Activated CD8-positive, alpha-beta memory T cell treated with anti-CD3 and anti-CD28 coated beads, Interleukin-2, amount 50 U/mL, for 48 hours (primary cell): ENCODE measurements around the gene FGF12.

Experiments
- DNase-seq: peaks from one replicate; pipeline ENCODE4 v3.0.0-alpha.2; 2020

Gene FGF12

DNA sequence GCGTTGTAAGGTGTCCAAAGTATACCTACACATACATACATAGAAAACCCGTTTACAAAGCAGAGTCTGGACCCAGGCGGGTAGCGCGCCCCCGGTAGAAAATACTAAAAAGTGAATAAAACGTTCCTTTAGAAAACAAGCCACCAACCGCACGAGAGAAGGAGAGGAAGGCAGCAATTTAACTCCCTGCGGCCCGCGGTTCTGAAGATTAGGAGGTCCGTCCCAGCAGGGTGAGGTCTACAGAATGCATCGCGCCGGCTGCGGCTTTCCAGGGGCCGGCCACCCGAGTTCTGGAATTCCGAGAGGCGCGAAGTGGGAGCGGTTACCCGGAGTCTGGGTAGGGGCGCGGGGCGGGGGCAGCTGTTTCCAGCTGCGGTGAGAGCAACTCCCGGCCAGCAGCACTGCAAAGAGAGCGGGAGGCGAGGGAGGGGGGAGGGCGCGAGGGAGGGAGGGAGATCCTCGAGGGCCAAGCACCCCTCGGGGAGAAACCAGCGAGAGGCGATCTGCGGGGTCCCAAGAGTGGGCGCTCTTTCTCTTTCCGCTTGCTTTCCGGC, 318.6 kb downstream of the FGF12 start:
- DNase-seq: no peak

DNA sequence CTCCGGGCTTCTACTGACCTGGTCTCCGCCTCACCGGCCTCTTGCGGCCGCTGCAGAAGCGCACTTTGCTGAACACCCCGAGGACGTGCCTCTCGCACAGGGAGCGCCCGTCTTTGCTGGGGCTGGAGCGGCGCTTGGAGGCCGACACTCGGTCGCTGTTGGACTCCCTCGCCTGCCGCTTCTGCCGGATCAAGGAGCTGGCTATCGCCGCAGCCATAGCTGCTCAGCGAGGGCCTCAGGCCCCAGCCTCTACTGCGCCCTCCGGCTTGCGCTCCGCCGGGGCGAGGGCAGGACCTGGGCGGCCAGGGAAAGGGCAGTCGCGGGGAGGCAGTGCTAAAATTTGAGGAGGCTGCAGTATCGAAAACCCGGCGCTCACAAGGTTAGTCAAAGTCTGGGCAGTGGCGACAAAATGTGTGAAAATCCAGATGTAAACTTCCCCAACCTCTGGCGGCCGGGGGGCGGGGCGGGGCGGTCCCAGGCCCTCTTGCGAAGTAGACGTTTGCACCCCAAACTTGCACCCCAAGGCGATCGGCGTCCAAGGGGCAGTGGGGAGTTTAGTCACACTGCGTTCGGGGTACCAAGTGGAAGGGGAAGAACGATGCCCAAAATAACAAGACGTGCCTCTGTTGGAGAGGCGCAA, 319.2 kb downstream of the FGF12 start:
- no peak for DNase-seq

DNA sequence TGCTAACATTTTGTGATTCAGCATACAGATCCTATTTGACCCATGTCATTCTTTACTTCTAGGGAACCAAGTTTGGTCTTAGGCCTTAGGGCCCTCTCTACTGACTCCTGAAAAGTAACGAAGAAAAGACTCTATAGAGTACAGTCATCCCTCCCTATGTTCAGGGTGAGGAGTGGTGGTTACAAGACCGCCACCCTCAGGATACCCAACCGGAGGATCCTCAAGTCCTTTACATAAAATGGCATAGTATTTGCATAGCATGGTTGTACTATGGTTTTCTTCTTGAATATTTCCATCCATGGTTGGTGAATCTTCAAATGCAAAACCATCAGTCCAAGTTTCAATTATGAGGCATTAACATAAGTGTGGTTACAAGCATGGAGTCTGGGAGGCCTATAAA, 327.6 kb downstream of the FGF12 start:
- DNase-seq: no peak

DNA sequence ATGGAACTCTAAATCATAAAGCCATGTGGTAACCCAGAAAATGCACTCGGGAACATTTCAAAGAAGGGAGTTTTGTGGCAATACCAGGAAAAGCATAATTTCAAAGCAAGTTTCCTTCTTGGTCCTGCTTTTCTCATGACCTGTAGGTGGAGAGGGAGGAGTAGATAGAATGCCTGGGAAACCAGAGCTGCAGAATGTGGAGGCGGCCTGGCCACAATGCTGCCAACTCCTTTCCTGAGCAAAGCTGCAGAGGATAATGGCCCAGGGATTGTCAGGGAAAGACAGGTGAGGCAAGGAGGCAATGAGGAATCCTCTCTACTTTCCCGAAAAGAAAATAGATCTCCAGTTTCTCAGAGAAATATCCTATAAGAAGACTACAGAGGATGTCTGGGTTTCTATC, 330.3 kb downstream of the FGF12 start:
- DNase-seq: no peak

DNA sequence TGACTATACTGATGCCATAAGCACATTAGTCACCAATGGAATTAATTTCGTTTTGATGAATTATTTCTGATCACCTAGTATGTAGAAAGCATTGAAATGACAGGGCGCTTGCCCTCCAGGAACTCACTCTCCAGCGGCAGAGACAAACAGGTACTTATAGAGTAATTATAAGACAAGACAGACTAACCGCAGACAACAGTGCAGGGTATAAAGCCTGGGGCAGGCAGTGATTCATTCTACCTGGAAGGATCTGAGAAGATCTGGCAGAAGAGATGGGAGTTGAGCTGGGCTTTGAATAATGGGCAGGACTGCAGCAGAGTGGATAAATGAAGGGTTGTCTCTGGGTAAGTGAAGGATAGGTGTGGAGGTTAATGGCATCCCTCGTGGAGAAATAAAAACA, 331.8 kb downstream of the FGF12 start:
- no peak for DNase-seq

DNA sequence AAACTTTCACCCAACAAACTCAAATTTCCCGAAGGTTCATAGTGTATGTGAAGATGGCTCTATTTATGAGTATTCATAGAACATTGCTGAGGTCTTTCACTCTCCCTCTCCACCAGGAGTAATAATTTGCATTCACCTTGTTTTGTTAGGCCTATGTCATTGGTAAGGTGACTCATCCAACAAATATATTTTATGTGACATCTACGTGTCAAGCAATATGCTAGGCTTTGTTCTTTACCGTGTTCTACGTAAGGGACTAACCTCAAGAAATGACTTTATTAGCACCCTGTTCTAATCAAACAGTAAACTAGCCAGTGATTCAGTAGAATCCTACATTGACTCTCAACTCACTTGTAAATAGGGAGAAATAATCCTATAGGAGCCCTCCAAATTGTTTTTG, 334.4 kb downstream of the FGF12 start:
- DNase-seq: no peak

DNA sequence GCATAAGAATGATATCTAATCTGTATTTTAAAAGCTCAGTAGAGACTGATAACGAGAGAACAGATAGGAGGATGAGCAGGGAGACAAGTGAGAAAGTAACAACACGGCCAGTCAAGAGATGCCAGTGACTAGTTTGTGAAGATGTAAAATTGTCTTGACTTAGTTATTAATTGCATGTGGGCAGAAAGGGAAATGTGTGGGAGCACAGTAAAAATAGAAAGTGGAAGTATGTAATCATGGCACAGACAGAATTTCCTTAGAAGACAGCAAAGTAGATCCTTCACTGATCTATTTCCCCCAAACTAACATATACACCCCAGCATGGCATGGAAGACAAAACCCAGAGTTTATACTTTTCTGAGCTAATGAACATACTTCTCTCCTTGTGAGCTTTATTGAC, 344.5 kb downstream of the FGF12 start:
- no peak for DNase-seq

DNA sequence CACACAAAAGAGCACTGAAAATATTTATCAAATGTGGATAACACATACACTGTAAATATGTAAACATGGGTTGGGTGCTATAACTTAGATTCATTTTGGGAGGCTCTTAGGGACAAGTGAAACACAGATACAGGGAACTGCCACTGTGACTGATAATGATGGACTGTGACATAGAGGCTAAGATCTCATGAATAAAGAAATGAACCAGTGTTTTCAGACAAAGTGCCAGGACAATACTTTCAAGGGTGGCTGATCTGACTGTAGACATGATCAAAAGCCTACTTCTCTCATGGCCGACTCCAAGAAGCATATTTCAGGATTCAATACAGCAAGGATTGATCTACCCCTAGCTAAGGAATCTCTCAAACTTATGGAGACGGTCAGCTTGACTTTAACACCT, 353.8 kb downstream of the FGF12 start:
- no peak for DNase-seq

DNA sequence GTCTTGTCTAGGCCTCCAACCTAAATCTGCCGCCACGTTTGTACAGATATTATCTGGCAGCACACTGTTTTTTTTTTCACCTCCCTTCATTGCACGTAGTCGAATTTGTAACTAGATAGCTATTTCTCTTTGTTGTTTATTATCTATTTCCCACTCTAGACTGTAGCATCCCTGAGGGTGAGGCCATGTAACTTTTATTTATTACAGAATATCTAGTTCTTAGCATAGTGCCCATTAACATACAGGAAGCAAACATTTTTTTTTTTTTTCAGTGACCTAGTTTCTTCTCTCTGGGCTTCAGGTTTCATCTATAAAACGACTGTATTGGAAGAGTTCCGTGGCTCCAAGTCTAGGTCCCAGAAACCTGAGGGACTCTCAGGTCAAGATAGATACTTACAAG, 354.3 kb downstream of the FGF12 start:
- DNase-seq: no peak

DNA sequence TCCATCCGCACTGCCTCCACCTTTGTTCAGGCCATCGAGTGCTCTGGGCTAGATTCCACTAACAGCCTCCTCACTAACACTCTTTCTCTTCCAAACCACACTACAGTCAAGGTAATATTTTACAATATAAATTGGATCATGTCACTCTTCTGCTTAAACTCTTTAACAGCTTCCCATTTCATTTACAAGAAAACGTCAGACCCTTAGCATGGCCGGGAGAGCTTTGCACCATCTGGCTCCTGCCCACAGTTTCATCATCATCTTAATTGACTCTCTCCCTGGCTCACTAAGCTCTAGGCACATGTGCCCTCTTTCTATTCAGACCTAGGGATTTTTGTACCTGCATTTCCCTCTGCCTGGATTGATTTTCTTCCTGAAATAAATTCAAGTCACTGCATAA, 354.7 kb downstream of the FGF12 start:
- DNase-seq: no peak

DNA sequence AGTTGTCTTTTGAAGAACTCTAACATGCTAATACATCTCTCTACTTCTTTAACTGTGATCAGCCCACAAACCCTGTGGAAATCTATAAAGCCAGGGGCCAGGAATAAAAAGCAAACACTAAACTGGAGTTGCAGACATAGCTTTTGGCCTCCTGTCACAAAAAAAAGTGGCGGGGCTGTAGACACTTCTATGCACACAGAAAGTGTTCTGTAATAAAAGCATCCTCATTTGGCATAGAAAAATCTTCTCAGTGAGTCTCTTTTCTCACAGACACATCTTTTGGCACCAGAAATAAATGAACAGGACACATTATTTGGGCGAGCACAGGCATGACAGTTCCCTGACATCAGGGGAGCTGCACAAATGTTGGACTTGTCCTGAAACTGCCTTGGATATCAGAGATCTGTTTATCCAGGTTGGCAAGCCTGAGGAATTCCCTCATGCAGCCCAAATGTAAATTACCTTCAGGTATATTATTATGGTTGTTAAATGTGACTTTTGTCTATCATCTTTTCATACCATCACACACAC, 355.4 kb downstream of the FGF12 start:
- no peak for DNase-seq

DNA sequence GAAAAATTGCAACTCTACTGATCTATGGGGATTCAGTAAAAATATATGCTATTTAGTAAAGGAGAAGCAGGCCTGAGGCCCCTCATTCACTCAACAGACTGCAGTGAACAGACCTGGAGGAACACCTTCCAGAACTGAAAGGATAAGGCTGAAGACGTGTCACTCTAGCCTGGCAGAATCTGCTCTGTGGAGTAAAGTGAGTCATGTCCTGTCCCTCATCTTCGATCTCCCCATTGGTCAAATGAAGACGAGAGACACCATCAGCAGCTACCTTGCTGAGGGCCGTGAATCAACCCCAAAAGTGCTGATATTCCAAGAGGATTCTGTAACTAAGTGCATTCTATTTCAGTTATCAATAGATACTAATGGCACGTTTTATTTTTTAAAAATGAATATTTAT, 359.7 kb downstream of the FGF12 start:
- DNase-seq: no peak

DNA sequence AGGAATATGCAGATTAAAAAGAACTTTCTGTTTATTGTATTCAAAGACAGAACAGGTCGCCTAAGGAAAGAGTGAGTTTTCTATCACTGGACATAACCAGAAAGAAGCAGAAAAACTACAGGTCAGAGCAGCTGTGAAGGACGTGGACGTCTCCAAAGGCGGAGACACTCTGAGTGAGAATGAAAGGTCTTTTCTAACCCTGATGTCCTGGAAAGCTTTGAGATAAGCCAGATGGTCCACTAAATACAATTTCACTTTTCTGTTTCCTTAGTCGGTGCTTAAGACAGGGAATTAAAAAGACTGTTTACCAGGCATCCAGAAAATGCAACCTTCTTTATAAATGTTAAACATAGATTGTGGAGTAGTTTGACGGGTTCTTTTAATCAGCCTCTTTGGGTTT, 360.4 kb downstream of the FGF12 start:
- no peak for DNase-seq

DNA sequence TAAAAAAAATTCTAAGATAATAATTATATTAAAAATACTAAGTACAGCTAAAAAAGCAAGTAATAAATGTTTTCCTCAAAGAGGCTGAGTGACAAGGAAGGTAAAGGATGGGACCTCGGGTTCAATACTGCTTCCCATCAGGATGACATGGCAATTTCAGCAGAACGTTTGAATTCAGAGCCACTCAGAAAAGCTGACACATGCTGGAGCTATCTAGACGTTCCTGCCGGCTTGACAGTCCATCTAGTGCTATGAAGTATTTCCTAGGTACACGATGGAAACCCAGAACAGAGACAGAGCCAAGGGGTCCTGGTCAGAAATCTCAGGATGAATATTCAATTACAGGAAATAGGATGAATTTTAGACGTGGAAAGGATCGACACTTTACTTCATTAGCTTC, 361.8 kb downstream of the FGF12 start:
- DNase-seq: no peak

DNA sequence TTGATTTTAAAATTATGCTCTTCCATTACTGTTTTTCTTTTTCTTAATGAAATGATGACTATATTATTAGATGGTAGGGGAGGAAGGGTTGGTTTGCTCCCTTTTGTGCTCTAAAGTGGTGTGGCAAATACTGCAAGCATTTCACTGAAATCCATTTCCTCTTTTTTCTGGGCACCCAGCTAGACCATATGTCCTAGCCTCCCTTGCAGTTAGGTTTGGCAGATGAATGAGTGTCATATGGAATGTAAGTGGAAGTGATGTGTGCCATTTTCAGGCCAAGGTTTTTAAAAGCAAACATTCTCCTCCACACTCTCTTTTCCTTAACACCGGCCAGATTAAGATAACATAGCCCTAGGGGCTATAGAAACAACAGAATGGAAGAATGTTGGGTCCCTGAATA, 363.0 kb downstream of the FGF12 start:
- DNase-seq: no peak

DNA sequence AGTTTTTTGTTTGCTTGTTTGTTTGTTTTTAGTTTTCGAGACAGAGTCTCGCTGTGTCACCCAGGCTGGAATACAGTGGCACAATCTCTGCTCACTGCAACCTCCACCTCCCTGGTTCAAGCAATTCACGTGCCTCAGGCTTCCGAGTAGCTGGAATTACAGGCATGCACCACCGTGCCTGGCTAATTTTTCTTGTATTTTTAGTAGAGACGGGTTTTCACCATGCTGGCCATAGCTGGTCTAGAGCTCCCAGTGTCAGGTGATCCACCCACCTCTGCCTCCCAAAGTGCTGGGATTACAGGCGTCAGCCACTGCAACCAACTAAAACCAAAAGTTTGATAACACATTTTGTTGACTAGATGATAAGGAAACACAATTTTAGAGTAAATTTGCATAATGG, 372.7 kb downstream of the FGF12 start:
- DNase-seq: no peak

DNA sequence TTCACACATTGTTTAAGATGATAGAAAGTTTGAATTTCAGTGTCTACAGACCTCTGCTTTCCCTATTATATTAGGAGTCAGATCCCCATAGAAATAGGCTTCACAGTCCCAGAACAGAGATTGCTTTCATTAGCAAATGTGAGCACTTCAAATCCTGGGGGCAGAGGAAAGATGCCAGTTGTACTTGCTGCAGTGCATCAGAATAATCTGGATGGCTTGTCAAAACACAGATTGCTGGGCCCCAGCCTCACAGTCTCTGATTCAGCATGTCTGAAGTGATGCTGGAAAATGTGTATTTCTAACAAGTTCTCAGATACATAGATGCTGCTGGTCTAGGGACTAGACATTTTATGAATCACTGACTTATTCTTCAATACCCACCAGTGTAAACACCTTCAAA, 375.2 kb downstream of the FGF12 start:
- no peak for DNase-seq

DNA sequence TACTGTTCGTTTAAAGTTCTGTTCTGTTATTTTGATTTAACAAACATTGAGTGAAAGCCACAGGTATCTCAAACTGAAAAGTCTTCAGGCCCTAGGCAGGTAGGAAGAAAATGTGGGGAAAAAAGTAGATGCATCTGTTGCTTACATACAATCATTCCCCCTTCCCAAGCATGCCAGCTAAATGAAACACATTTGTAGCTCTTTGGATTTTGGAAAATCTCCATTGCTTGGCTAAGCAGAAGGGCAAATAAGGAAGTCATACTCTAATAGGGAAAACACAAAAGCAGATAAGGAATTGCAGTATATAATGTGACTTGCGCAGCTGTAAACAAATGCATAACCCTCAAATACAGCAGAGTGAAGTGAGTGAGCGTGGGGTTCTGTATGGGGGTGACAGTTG, 375.9 kb downstream of the FGF12 start:
- no peak for DNase-seq

DNA sequence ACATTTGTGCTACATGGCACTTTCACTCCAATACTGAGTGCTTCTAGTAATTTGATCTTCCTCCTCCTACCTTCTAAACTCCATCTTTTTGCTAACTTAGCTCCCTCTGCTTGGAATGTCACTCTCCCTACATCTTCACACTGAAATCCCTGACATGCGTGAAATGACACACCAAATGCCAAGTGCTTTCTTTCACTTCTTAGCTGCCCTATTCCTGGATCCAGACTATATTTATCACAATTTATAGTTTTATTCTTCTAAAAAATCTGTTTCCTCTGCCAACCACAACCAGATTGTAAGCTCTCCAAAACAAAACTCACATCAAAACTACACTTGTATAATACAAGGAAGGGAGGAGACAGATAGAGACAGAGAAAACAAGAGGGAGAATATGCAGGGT, 387.3 kb downstream of the FGF12 start:
- DNase-seq: no peak

DNA sequence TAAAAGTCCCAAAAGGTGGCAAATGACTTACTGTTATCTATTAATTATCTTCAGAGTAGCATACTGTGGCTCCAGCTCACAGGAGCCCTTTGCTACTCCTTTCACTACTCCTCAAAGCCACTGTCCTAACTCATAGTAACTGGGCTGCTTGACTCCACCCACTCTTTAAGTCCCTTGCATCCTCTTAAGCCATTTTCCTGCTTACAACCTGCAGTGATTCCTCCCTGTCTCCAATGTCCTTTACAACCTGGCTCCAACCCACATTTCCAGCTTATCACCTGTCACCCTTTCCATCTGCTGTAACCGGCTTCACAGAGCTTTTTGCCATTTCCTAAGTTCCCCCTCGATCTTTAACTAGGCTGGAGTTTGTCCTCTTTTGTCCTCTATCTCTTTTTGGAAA, 388.1 kb downstream of the FGF12 start:
- no peak for DNase-seq

DNA sequence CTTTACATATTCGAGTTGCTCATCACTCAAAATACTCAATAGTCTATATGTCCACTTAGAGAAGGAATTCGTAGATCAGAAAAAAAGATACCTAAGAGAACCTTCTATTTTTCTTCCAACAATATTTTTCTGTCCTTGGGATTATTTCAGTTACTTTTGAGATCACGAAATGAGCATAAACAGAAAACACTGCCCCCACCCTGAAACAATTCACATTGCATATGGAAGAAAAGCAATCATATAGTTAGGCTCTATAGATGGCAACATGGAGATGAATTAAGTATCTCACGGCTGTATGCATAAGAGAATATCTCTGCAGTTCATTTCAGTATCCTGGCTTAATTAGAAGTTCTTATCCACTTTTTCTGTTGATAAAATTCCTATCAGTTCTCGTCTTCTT, 391.1 kb downstream of the FGF12 start:
- no peak for DNase-seq

DNA sequence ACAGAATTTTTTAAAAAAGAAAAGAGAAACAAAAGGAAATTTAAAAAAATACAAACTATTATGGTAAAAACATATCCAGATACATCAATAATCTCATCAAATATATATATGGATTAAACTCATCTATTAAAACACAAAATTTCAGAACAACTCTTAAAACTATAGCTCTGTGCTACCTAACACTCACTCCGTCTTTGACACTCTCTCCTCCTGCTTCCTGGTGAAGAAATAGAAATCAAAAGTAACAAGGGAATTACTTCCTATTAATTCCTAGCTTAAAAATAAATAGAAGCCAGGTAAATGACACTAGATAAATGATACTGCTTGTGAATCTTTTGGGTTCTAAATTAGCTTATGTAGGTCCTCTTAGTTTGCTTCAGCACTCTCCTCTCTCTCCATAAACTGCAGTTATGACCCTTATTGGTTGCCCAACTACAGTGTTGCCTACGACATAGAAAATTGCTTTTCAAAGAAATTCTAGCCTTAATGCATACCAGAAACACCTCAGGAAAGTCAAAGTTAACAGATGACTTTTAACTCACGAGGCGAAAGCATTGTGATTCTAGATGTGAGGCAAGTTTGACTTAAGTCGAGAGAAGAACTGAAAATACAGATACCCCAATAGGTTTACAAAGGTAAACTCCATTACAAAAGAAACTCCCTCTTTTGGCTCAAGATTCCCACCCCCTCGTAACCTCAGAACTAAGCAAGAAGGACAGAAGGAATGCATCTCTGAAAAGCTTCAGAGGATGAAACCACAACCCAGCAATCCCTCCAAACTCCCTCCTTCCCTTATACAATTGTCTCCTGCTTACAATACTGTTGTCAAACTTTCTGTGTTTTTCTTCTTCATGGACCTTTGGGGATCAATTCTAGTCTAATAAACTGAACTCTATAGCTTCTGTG, 394.7 kb downstream of the FGF12 start:
- DNase-seq: no peak

DNA sequence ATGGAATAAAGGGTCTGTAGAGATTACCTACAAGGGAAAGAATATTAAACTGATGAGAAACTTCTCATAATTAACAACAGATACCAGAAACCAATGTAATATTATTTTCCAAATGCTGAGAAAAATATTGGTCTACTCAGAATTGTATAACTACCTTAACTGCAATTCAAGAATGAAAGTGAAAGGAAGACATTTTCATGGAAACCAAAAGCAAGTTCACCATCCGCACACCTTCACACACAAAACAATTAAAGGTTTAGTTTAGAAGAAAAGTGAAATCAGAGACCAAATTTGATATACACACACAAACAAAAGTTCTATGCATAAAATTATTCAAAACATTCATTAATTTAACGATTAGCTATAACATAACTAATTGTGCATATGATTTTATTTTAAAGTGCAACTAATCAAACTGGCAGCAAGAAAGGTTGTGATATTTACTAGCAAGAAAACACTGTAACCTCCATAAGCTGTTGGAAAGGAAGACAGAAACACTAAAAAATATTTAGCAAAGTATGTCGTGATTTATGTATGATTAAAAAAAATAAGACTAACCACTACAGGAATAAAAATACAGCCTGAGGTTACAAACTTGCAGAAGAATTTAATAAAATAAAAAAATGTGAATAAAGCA, 395.5 kb downstream of the FGF12 start:
- no peak for DNase-seq

DNA sequence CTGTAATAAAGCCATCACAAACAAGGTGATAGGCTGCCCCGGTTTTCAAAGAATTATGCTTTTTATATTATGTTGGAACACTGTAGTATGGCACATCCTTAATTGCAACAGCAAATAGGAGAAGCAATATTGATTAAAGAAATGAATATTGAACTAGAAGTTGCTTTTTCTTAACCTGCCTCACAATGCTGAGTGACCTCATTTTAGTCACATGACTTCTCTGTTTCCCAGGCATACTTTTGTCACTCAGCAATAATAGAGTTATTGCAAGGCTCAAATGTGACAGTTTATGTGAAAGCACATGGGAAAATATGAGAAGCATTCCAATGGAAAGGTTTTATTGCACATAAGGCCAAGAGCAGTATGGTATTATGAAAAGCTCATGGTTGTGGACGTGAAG, 400.7 kb downstream of the FGF12 start:
- no peak for DNase-seq
